AG04449 (cell line): ENCODE results near the gene RAC2.
"Not testable (repeated sequence)": the region's sequence is repeated elsewhere in the genome, so short reads cannot be mapped to it uniquely, and the experiment has no call there.

Source experiments
- CTCF ChIA-PET: fragments of 350-600 bp; formaldehyde crosslinking; extraction: SDS; loops from one replicate; lab custom pipeline; 2021; ENCODE audit warnings: antibody characterized with exemption; lab: Yijun Ruan, JAX
- POLR2A ChIA-PET: fragments of 400-600, 350-600 bp; formaldehyde crosslinking; extraction: SDS; loops from one replicate; lab custom pipeline; 2020; ENCODE audit warnings: antibody characterized with exemption, inconsistent platforms; lab: Yijun Ruan, JAX
- DNase-seq: peaks from one replicate; pipeline ENCODE4 v3.0.0-alpha.2; 2010; ENCODE audit warnings: low read depth, low spot score
- H3K4me3 ChIP-seq: 2 replicates; pipeline ENCODE4 v1.5.1; 2011; ENCODE audit warnings: low read depth, mild to moderate bottlenecking, control low read depth, low read length
- TF ChIP-seq, protein P1 (sequence below): IDR thresholded peaks from one replicate; pipeline ENCODE4 v1.5.1; 2011; ENCODE audit warnings: mild to moderate bottlenecking, moderate library complexity, low read length, control low read depth, inconsistent platforms; ENCODE audit not compliant: insufficient read depth; ENCODE audit errors: missing control alignments

Gene RAC2

DNA sequence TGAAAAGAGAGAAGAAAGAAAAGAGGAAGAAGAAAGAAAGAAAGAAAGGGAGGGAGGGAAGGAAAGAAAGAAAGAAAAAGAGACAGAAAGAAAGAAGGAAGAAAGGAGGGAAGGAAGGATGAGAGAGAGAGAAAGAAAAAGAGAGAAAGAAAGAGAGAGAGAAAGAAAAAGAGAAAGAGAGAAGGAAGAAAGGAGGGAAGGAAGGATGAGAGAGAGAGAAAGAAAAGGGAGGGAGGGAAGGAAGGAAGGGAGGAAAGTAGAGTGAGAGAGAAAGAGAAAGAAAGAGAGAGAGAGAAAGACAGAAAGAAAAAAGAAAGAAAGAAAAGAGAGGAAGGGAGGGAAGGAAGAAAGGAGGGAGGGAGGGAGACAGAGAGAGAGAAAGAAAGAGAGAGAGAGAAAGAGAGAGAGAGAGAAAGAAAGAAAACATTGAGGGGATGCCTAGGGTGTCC lies 11.5 kb upstream of the RAC2 start:
- no peak for DNase-seq
- CTCF ChIA-PET: interaction anchor here (1.0 to 1.5 kb wide), 3 partner anchors 9 to 56 kb away, joined by 4 to 5 read pairs (median 4); no protein-coding TSS in a partner anchor
- POLR2A ChIA-PET: no interaction called here
- TF ChIP-seq, protein P1, sequence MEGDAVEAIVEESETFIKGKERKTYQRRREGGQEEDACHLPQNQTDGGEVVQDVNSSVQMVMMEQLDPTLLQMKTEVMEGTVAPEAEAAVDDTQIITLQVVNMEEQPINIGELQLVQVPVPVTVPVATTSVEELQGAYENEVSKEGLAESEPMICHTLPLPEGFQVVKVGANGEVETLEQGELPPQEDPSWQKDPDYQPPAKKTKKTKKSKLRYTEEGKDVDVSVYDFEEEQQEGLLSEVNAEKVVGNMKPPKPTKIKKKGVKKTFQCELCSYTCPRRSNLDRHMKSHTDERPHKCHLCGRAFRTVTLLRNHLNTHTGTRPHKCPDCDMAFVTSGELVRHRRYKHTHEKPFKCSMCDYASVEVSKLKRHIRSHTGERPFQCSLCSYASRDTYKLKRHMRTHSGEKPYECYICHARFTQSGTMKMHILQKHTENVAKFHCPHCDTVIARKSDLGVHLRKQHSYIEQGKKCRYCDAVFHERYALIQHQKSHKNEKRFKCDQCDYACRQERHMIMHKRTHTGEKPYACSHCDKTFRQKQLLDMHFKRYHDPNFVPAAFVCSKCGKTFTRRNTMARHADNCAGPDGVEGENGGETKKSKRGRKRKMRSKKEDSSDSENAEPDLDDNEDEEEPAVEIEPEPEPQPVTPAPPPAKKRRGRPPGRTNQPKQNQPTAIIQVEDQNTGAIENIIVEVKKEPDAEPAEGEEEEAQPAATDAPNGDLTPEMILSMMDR: no peak
- no peak overlapping the region for H3K4me3 ChIP-seq

DNA sequence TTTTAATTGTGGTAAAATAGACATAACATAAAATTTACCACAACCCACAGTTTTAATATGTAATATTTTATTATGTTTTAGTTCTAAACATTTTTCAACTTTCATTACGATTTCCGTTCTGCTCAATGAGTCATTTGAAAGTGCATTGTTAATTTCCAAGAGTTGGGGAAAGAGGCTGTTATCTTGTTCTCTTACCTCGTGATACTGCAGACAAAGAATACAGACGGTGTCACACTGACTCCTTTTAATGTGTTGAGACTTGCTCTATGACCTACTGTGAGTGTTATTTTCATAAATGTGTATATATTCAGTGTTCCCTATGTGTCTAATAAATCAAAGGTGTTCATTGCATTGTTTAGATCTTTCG lies 10.8 kb upstream of the RAC2 start:
- POLR2A ChIA-PET: no interaction called here
- no peak overlapping the region for H3K4me3 ChIP-seq
- CTCF ChIA-PET: interaction anchor here (1.2 to 1.5 kb wide), 3 partner anchors 10 to 55 kb away, joined by 3 to 4 read pairs (median 4); no protein-coding TSS in a partner anchor
- DNase-seq: no peak
- TF ChIP-seq, protein P1: no peak

DNA sequence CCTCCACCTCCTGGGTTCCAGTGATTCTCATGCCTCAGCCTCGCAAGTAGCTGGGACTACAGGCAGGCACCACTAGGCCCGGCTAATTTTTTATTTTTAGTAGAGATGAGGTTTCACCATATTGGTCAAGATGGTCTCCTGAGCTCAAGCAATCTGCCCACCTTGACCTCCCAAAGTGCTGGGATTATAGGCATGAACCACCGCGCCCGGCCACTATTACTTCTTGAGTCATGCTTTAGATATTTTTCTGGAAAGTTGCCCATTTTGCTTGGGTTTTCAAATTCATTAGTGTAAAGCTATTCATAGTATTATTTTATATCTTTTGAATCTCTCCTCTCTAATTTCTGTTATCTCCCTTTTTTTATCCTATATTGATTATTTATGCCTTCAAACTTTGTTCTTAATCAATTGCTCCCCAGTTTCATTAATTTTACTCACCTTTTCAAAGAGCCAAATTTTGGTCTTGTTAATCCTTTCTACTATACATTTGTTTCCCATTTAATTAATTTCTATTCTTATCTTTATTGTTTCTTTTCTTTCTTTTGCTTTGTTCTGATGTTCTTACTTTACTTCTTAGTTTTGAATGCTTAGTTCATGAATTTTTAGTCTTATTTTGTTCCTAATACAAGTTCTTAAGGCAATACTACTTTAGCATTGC lies 10.3 kb upstream of the RAC2 start:
- TF ChIP-seq, protein P1: no peak
- ChIA-PET POLR2A (no interaction called here), CTCF (interaction anchor here (1.2 to 1.5 kb wide), 2 partner anchors 10 to 55 kb away, joined by 3 to 4 read pairs; no protein-coding TSS in a partner anchor)
- no peak overlapping the region for H3K4me3 ChIP-seq
- no peak for DNase-seq

DNA sequence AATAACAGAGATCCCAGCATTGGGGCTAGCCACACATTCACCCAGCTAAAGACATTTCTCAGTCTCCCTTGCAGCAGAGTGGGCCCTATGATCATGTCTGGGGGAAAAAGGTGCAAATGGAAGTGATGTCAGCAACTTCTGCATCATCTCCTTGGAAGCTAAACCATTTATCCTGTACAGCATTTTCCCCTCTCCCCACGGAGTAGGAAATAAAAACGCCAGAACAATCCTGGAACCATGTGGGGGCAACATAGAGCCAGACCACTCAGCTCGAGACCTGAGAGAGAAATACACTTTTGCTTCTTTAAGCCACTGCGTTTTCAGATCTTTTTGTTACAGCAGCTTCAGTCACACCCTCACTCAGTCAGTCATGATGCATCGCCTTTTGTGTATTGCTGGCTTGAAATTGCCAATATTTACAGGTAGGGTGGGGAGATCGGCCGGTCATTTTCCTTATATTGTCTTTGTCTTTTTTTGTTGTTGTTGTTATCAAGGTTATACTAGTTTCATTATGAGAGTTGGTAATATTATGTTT lies 9.1 kb upstream of the RAC2 start:
- POLR2A ChIA-PET: no interaction called here
- TF ChIP-seq, protein P1: no peak
- CTCF ChIA-PET: interaction anchor here (1.6 to 6.8 kb wide), 3 partner anchors 8 to 54 kb away, joined by 4 to 81 read pairs (median 6); no protein-coding TSS in a partner anchor
- no peak overlapping the region for H3K4me3 ChIP-seq
- no peak for DNase-seq

DNA sequence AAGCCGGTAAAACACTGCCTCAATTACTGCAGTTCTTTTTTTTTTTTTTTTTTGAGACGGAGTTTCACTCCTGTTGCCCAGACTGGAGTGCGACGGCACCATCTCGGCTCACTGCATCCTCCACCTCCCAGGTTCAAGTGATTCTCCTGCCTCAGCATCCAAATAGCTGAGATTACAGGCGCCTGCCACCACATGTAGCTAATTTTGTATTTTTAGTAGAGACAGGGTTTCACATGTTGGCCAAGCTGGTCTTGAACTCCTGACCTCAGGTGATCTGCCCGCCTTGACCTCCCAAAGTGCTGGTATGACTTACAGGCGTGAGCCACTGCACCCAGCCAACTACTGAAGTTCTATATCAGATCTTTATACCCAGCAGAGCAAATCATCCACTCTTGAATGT lies 7.8 kb upstream of the RAC2 start:
- CTCF ChIA-PET: interaction anchor here (1.6 to 6.8 kb wide), 3 partner anchors 9 to 52 kb away, joined by 4 to 81 read pairs (median 6); no protein-coding TSS in a partner anchor
- DNase-seq, H3K4me3 ChIP-seq, POLR2A ChIA-PET: not testable (repeated sequence)

DNA sequence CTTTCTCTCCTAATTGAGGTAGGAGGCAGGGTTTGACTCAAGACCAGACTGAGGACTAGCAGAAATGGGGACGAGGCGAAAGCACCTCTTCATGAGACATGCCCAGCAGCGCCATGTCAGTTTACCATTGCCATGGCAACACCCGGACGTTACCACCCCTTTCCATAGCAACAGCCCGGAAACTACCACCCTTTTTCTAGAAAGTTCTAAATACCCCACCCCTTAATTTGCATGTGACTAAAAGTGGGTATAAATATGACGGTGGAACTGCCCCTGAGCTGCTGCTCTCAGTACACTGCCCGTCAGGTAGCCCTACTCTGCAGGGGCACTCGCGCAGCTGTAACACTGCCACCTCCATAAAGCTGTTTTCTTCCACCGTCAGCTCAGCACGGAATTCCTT lies 5.9 kb upstream of the RAC2 start:
- DNase-seq: no peak
- POLR2A ChIA-PET: no interaction called here
- CTCF ChIA-PET: interaction anchor here (1.5 to 6.8 kb wide), 3 partner anchors 11 to 50 kb away, joined by 5 to 81 read pairs (median 8); no protein-coding TSS in a partner anchor
- H3K4me3 ChIP-seq: no peak overlapping the region
- TF ChIP-seq, protein P1: no peak
